BE2C (cell line): ENCODE data around the gene DPP10.

Source experiments
- DNase-seq: peaks from one replicate; pipeline ENCODE4 v3.0.0-alpha.2; 2020
- H3K27me3 ChIP-seq: fragments of 250-450 bp; sonication (Bioruptor Pico); 2 replicates; pipeline ENCODE4 v1.5.1; 2020; ENCODE audit warnings: mild to moderate bottlenecking
- H3K36me3 ChIP-seq: fragments of 250-450 bp; sonication (Bioruptor Pico); 2 replicates; pipeline ENCODE4 v1.5.1; 2020; ENCODE audit warnings: mild to moderate bottlenecking
- H3K4me1 ChIP-seq: fragments of 250-450 bp; sonication (Bioruptor Pico); 2 replicates; pipeline ENCODE4 v1.5.1; 2020
- H3K4me3 ChIP-seq: 2 replicates; pipeline ENCODE4 v1.5.1; 2011; ENCODE audit warnings: low read depth, low read length
- H3K9me3 ChIP-seq: fragments of 250-450 bp; sonication (Bioruptor Pico); 2 replicates; pipeline ENCODE4 v1.5.1; 2020
- TF ChIP-seq, protein P1 (sequence below): IDR thresholded peaks from 2 replicates; pipeline ENCODE4 v1.5.1; 2012; ENCODE audit warnings: mild to moderate bottlenecking, low read depth, low read length

The DPP10 gene

DNA sequence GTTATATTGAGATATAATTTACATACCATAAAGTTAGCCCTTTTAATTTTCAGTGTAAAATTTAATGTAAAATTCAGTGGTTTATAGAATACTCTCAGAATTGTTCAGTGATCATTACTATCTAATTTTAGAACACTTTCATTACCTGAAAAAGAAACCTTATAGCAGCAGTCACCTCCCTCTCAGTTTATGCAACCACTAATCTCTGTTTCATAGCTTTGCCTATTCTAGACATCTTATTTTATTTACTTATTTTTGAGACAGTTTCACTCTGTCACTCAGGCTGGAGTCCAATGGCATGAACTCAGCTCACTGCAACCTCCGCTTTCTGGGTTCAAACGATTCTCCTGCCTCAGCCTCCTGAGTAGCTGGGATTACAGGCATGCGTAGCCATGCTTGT is 479.6 kb downstream of the DPP10 start:
- H3K4me1 ChIP-seq = no peaks in the 10 kb centered on the region
- H3K27me3 ChIP-seq = no peaks in the 10 kb centered on the region
- no peak for DNase-seq
- H3K36me3 ChIP-seq = no peaks in the 10 kb centered on the region
- H3K4me3 ChIP-seq = no peak overlapping the region
- H3K9me3 ChIP-seq = no peaks in the 10 kb centered on the region
- TF ChIP-seq, protein P1, sequence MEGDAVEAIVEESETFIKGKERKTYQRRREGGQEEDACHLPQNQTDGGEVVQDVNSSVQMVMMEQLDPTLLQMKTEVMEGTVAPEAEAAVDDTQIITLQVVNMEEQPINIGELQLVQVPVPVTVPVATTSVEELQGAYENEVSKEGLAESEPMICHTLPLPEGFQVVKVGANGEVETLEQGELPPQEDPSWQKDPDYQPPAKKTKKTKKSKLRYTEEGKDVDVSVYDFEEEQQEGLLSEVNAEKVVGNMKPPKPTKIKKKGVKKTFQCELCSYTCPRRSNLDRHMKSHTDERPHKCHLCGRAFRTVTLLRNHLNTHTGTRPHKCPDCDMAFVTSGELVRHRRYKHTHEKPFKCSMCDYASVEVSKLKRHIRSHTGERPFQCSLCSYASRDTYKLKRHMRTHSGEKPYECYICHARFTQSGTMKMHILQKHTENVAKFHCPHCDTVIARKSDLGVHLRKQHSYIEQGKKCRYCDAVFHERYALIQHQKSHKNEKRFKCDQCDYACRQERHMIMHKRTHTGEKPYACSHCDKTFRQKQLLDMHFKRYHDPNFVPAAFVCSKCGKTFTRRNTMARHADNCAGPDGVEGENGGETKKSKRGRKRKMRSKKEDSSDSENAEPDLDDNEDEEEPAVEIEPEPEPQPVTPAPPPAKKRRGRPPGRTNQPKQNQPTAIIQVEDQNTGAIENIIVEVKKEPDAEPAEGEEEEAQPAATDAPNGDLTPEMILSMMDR = no peak

DNA sequence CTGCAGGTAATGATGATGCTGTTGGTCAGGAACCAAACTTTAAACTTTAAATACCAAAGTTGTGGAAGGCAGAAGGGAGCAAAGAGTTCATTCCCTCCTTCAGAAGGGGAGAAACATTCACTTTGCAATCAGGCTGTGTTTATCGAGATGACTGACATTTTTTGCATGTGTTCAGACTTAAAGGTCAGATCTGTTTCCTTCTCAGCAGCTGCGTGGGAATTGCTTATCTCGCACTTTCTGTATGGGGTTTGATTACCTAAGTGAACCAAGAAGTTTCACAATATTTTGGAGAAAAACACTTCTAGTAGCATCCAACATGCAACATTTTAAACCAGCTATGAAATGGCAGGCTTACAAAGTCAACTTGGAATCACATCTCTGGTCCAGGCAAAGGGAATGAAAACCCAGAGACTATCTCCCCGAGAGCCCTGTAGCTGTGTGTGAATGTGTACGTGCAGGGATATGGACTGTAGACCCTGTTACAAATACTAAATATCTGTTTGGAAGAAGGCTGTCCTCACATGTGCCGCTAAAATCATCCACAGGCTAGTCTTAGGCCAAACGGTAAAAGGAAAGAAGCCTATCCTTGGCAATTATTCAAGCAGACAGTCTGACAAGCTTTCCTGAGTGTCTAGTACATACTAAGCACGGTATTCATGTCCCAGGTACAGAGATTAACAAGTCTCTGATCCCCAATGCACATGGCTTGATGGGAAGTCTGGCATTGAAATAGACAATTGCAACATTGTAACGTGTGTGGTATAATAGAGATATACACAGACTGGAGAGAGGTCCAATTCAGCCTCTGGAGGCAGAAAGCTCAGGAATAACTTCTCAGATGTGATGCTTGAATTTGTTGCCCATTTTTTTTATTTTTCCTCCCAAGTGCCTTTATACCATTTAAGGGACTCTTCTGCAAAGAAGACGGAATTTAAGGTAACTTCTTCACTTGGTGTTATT is 483.1 kb downstream of the DPP10 start:
- no peak for DNase-seq
- Histone ChIP-seq H3K4me3 (no peak overlapping the region), H3K36me3 (no peaks in the 10 kb centered on the region), H3K4me1 (no peaks in the 10 kb centered on the region), H3K9me3 (no peaks in the 10 kb centered on the region), H3K27me3 (no peaks in the 10 kb centered on the region)
- TF ChIP-seq, protein P1 = no peak

DNA sequence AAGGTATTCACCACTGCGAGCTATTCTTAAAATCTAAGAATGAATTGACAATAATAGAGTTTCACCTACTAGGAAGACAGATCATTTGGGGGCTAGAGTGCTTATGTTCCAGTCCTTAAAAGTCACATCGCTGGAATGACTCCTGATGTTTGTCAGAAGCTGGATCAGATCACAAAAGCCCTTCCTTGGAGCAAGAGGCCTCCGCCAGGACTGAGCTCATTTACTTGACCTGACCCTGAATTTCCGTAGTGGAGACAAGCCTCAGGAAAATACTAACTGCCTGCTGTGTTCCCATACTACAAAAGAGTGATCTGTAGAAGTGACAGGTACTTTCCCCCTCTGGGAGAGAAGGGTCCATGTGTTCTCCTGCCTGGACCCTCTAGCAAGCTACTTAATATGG is 483.9 kb downstream of the DPP10 start:
- Histone ChIP-seq H3K4me3 (no peak overlapping the region), H3K9me3 (no peaks in the 10 kb centered on the region), H3K36me3 (no peaks in the 10 kb centered on the region), H3K4me1 (no peaks in the 10 kb centered on the region), H3K27me3 (no peaks in the 10 kb centered on the region)
- TF ChIP-seq, protein P1 = no peak
- DNase-seq = no peak

DNA sequence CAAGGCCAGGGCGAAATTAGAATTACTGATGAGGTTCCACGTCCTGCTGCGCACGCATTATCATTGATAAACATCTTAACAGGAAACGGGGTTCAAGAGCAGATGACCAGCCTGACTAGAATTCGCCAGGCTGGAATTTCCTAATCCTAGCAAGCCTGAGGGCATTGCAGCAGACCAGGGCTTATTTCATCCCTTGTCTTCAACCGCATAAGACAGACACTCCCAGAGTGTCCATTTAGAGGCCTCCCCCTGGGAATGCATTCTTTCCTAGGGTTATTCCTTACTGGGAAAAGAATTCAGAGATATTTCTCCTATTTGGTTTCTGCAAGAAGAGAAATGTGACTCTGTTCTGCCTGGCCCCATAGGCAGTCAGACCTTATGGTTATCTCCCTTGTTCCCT is 486.8 kb downstream of the DPP10 start:
- Histone ChIP-seq H3K4me3 (no peak overlapping the region), H3K9me3 (no peaks in the 10 kb centered on the region), H3K36me3 (no peaks in the 10 kb centered on the region), H3K27me3 (no peaks in the 10 kb centered on the region), H3K4me1 (no peaks in the 10 kb centered on the region)
- DNase-seq = no peak
- TF ChIP-seq, protein P1 = no peak

DNA sequence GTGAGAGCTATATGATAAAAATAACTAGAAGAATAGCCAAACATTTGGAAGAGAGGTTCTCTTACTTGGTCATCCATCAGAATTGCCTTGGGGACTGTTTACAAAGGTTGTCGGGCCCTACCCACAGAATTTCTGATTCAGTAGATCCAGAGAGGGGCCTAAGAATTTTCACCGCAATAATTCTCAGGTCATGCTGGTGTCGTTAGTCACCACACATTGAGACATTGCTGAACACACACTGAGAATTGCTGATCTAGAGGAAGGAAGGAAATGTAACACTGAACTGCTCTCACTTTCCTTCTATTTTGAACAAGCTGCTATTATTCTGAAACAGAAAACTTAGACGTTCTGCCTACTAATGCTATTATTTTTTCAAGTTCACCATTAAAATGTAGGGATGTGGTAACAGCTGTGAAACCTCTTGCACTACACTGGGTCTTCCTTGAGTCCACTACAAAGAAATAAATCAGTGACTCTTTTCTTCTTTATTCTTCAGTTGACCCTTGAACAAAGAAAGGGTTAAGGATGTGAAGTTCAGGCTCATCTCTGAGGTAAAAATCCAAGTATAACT is 491.3 kb downstream of the DPP10 start:
- H3K4me3 ChIP-seq = no peak overlapping the region
- H3K27me3 ChIP-seq = no peaks in the 10 kb centered on the region
- no peaks in the 10 kb centered on the region for H3K36me3 ChIP-seq
- DNase-seq = no peak
- H3K9me3 ChIP-seq = no peaks in the 10 kb centered on the region
- H3K4me1 ChIP-seq = no peaks in the 10 kb centered on the region
- TF ChIP-seq, protein P1 = no peak

DNA sequence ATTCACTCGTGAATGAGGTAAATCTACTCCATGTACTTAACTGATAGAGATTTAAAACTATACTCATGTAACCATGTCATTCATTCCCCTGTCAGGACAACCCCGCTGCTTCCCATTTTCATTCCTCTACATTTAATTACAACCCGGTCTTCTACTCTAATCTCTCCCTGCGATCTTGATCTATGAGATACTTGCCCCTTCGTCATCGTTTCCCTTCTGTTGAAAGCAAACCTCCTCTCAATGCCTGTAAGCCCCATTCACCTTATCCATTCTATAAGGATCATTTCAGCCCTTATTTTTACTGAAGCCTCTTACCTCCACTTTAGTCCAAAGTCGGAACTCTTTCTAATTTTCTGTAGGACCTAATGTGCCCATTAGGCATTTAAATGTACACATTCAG is 492.6 kb downstream of the DPP10 start:
- H3K36me3 ChIP-seq = no peaks in the 10 kb centered on the region
- no peak for DNase-seq
- H3K4me3 ChIP-seq = no peak overlapping the region
- no peaks in the 10 kb centered on the region for H3K27me3 ChIP-seq
- no peaks in the 10 kb centered on the region for H3K4me1 ChIP-seq
- no peaks in the 10 kb centered on the region for H3K9me3 ChIP-seq
- TF ChIP-seq, protein P1 = no peak
